ENCODE data around the gene PTK7. TPM values are rescaled to one million over a fixed set of nuclear protein-coding genes. Genes with fewer than 3 reads are reported as not detected.

PTK7 gene
- total RNA-seq, 1 donor from 2014 or later = 26.8 TPM

DNA sequence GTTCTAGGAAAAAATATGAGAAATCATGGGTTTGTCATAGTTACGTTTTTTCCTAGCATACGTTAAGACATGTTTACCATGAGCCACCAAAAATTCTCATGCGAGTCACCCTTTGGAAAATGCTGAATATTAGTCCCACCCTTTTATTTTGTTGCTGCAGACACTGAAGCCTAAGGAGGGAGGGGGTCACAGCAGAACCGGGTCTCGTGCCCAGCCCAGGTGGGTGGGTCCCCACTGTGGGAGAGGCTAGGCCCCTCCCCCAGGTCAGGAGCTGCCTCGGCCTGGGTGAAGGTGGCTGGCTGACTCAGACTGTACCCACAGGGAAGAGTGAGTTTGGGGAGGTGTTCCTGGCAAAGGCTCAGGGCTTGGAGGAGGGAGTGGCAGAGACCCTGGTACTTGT, 68.8 kb downstream of the PTK7 start:
- DNase-seq (ENCODE audit: low read depth in 2 of 2) = no peak

DNA sequence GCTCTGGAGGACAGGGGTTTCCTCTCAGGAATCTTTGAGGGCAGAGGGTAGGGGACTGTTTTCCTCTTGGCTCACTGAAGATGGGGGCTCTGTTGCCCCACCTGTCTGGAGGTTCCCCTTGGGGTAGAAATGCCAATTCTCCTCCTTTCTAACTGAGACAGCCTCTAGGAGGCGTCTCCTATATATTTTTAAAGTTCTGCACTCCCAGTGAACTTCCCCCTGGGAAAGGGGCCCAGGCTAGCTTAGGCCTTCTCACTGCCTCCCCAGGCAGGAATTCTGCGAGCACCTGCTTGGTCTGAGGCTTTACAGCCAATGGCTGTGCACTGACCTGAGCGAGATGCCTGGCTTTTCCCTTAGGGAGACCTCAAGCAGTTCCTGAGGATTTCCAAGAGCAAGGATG, 70.1 kb downstream of the PTK7 start:
- no peak for DNase-seq (ENCODE audit: low read depth in 2 of 2)

DNA sequence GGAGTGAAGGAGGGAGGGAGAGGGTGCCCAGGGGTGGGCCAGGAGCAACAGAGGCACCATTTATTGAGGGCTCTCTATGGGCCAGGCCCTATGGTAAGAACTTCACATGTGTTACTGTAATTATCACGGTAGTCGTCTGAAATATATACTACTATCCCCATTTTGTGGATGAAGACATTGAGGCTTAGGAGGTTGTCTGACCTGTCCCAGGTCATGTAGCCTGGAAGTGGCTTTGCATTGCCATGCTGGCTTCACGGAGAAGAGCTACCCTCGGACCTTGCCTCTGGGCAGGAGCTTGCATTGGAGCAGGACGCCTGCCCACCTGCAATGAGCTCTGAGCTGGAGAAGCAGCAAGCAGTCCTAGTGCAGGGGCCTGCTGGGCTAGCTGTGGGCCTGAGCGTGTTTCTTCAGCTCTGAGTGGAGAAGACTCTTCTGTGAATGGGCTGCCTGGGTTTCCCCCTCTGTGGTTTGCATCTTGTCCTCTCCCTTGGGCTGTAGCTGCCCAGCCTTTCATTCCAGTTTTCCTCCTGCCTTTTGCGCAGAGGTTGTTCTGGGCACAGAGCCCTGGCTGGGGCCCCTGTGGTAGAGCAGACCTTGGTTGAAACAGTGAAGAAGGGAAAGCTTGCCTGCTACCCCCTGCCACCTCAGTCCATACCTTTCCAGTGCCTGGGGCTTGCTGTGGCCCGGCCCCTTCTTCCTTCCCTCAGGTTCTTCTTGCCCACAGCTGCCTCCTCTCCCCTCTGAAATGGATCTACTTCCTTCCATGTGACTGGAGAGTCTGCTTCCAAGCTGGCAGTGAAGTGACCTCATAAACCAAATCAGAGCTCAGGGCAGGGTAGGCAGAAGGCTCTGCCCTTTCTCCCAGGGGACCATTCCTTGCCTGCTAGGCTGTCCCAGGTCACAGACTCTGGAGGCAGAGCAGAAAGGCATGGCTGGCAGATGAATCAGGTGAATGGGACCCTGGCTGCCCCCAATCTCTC, 70.9 kb downstream of the PTK7 start:
- no peak for DNase-seq (ENCODE audit: low read depth in 2 of 2)

DNA sequence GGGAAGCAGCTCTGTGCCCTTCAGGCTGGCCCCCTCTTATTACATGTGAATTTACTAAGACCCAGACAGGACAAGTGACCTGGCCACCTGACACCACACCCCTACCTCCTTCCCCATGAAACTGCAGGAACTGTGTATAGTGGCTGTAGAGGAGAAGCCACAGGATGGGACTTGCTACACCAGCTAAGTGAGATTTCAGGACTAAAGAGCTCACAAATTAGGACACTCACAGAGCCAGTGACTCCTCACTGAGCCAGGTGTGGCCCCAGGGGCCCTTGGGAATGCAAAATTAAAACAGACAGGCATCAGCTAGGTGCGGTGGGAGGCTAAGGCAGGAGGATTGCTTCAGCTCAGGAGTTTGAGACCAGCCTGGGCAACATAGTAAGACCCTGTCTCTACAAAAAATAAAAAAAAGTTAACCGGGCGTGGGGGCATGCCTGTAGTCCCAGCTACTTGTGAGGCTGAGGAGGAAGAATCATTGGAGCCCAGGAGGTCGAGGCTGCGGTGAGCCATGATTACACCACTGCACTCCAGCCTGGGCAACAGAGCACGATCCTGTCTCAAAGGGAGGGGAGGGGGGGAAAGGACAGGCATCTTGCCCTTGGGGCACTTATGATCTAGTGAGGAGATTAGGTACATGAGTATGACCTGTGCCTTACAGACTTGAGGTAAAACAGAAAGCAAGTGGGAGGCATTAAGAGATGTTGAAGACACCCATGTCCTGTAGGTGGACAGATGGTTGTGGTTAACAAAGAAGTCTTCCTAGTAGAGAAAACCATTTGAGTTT, 71.8 kb downstream of the PTK7 start:
- DNase-seq (ENCODE audit: low read depth in 2 of 2) = no peak

DNA sequence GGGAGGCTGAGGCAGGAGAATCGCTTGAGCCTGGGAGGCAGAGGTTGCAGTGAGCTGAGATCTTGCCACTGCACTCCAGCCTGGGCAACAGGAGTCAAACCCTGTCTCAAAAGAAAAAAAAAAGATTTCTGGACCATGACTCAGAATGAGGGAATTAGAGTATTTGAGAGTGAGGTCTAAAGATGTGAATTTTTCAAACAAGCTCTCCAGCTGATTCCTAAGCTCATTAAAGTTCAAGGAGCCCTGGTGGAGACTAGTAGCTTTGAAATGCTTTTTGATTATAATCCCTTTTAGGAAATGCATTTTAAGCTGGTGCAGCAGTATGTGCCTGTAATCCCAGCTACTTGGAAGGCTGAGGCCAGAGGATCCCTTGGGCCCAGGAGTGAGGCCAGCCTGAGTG, 73.2 kb downstream of the PTK7 start:
- DNase-seq (ENCODE audit: low read depth in 2 of 2) = no peak

DNA sequence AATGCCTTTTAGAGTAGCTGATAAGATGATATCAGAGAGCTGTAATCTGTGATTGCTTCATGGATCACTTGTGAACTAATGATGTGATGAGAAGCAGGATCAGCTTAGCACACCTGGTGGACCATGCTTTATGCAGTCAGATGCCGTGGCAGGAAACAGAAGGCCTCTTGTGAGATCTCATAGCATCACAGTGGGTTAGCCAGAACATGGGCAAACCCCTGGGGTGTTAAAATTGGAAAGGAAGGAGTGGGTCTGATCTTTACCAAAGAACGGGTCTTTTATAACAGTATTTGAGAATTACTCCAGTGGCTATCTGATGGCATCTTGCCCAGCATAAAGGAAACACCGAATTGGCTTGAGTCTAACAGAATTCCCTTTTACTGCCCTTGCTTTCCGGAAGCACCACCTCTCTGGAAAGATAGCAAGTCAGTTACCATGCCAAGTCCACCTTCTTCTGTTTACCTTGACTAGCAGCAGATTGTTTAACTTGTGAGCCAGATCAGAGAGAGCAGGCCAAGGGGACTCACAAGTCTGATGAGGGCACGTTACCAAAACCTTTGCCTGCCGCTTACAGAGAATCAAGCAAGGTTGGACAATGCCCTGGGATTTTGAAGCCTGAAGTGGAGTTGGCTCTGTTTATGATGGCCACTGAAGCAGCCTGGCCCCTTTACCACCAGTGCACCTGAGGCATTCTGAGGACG, 74.1 kb downstream of the PTK7 start:
- peak in 1 of 2 donors; percentile 11 for DNase-seq (ENCODE audit: low read depth in 2 of 2)

DNA sequence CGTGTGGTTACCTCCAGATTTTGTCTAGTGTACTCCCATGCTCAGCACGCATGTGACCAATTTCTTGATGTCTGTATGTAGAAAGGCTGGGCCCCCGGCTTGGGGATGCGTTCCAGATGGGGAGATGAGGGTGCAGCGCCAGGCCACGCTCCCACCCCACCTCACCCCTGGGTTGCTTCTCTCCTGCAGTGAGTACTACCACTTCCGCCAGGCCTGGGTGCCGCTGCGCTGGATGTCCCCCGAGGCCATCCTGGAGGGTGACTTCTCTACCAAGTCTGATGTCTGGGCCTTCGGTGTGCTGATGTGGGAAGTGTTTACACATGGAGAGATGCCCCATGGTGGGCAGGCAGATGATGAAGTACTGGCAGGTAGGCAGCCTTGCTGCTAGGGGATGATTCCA, 83.5 kb downstream of the PTK7 start:
- DNase-seq (ENCODE audit: low read depth in 2 of 2) = no peak

DNA sequence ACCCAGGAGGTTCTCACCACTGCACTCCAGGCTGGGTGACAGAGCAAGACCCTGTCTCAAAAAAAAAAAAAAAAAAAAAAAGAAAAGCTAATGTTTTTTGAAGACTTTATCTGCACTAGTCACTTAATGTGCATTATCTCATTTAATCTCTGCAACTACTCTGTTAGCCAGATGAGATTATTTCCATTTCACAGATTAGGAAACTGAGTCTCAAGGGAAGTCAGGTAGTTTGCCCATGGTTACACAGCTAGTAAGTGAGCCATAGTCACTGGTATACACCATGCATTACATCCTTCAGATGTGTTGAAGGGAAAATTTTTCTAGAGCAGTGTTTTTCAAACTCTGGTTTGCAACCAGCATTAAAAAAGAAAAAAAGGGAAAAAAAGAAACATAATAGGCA, 87.8 kb downstream of the PTK7 start:
- DNase-seq (ENCODE audit: low read depth in 2 of 2) = no peak

DNA sequence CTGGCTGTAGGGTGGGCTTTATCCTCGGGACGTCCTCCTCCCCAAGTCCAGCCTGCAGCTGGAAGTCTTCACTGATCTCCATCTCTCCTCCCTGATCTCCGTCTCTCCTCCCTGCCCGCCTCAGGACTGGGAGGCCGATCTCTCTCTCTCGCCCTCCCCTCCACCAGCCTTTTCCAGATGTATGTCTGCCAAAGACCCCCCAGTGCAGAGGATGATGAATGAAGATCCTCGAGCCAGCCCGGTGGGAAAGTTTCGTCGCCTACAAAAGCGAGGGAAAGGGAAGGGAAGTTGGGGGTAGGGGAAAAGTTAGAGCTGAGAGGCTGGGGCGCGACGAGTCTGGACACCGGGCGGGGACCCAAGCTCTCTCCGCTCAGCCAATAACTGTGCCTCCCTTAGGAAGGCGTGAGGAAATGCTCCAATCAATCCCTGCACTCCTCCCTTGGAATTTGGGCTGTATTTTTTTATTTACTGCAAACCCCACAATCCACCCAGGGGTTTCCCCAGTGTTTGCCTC, 94.4 kb downstream of the PTK7 start:
- DNase-seq (ENCODE audit: low read depth in 2 of 2) = peak; percentile 87 to 89

DNA sequence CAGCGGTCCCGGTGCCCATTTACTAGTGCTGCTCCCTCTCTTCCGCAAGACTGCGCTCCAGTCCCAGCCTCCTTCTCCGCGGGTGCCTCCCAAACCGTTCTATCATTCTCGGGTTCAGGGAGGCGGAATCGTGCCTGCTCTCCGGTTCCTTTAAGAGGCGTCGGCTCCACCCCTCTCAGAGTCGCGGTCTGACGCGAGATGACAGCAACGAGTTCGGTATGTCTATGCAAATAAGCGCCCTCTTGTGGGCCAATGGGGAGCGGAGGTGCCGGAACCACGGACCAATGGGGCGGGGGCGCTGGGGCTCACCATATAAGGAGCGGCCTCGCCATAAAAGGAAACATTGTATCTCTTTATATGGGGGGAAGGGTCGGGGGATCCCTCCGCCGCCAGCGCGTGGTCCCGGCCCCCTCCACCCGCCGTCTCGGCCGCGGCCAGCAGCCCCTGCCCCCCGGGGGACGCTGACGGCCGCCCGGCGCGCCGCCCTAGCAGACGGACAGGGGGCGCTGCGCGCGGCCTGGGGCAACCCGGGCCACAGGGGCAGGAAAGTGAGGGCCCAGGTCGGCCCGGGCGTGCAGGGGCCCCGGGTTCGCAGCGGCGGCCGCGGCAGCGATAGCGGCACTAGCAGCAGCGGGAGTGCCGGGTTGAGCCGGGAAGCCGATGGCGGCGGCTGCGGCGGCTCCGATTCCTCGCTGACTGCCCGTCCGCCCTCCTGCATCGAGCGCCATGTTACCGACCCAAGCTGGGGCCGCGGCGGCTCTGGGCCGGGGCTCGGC, 95.0 kb downstream of the PTK7 start, which contains the start of gene SRF:
Gene SRF, plus strand, starts transcription at position 339 of the 776 bp plus-strand sequence. Its CDS starts 388 bp downstream, at position 727.
- peak; percentile 99 for DNase-seq (ENCODE audit: low read depth in 2 of 2)

DNA sequence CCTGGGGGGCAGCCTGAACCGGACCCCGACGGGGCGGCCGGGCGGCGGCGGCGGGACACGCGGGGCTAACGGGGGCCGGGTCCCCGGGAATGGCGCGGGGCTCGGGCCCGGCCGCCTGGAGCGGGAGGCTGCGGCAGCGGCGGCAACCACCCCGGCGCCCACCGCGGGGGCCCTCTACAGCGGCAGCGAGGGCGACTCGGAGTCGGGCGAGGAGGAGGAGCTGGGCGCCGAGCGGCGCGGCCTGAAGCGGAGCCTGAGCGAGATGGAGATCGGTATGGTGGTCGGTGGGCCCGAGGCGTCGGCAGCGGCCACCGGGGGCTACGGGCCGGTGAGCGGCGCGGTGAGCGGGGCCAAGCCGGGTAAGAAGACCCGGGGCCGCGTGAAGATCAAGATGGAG, 95.6 kb downstream of the PTK7 start:
- peak in 1 of 2 donors; percentile 35 for DNase-seq (ENCODE audit: low read depth in 2 of 2)

DNA sequence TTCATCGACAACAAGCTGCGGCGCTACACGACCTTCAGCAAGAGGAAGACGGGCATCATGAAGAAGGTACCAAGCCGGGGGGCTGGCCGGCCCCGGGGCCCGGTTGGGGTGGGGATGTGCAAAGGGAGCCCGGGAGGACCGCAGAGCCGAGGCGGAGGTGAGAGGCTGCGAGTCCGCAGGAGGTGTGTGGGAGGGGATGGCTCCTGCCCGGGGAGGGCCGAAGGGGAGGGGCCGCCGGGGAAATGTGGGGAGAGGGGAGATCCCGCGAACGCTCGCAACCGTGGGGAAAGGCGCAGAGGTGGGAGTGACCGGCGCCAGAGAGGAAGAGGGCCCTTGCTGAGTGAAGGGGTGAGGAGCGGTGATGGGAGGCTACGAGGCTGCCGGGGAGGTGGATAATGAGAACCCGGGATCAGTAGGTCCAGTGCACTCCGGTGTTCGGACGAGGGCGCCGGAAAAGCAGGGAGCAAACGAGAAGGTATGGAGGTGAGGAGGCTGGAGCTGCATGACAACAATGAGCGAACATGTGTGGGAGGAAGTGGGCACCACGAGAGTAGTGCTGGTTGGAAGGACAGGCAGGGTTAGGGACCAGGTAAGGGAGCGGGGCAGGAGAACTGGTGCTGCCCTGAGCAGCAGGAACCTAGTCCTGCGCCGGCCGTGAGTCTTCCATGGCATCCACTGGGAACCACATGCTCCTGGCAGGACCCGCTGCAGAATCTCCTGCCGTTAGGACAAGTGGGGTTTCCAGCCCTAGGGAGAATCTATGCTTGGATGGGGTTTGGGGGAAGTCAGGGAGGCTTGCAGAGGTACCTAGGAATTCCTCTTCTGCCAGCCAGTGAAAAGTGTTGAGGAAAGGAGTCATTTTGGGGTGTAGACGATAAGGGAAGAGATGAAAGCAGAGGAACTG, 96.2 kb downstream of the PTK7 start:
- peak; percentile 36 to 55 for DNase-seq (ENCODE audit: low read depth in 2 of 2)

DNA sequence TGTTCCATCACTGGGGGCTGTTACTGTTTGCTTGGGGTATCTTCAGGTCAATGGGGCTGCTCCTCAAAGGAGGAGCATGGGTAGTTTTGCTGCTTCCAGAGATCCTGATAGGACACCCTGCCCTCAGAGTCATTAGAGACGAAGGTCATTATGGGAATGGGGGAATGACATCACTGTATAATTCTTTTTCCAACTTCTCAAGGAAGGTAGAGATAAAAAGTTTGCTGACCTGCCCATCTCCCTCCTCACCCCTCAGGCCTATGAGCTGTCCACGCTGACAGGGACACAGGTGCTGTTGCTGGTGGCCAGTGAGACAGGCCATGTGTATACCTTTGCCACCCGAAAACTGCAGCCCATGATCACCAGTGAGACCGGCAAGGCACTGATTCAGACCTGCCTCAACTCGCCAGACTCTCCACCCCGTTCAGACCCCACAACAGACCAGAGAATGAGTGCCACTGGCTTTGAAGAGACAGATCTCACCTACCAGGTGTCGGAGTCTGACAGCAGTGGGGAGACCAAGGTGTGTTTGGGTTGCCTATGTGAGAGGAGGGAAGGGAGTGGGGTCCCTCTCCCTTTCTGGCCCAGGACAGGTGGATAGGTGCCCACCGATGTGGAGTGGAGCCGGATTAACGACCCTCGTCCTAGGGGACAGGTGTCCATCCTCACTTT, 97.6 kb downstream of the PTK7 start:
- no peak for DNase-seq (ENCODE audit: low read depth in 2 of 2)

DNA sequence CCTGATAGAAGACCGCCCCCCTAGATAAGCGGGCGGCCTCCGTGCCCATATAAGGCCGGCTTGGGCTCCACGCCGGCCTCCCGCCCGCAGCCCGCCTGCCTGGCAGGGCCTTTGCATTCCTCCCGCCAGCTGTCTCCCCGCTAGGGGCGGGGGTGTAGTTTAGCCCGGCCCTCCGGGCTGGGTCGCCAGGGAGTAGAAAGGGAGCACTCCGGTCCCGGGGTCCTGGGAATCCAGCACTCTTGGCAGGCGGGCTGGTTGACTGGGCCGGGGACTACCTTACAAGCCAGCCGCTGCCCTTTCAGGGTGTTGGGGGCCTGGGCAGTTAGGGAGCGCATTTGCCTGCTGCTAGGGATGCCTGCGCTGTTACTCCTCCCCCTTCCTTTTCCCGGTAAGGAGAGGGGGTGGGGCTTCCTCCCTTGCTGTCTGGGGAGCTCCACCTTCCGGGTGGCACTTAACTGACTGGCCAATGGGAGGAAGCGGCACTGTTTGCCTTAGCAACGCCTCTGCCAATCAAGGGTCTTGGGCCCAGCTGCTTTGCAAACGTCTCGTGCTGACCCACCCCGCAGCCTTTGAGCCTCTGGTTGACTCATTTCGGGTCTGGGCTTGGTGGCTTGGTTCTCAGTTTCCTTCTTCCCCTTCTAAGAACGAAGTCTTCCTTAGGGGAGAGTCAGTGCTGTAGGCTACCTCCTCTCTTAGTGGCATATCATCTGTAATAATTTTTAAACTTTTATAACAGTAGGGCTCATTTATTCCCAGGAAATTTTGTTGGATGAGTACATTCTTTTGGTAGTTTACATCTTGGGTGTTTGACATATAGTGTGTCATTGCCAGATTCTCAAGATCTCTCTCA, 98.4 kb downstream of the PTK7 start:
- peak; percentile 98 to 100 for DNase-seq (ENCODE audit: low read depth in 2 of 2)

DNA sequence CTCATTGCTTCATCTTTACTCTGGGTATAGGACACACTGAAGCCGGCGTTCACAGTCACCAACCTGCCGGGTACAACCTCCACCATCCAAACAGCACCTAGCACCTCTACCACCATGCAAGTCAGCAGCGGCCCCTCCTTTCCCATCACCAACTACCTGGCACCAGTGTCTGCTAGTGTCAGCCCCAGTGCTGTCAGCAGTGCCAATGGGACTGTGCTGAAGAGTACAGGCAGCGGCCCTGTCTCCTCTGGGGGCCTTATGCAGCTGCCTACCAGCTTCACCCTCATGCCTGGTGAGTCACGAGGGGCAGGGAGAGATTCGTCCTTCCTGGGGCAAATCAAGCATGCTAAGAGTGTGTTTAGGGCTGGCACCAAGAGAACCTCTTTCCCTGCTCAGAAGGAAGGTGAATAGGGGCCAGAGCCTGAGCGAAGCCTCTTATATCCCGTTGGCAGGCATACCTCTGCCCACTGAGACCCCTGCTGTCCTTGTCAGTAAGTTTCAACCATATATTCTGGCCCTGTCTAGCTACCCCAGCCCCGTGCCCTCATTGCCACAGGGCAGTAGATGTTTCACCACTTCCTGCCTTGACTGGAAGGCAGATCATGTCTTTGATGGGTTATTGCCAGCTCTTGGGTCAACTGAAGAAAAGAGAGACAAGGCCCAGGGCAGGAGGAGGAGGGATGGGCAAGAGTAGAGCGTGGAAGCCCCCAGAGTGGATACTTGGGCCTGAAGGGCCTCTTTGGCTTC, 99.7 kb downstream of the PTK7 start:
- DNase-seq (ENCODE audit: low read depth in 2 of 2) = no peak

DNA sequence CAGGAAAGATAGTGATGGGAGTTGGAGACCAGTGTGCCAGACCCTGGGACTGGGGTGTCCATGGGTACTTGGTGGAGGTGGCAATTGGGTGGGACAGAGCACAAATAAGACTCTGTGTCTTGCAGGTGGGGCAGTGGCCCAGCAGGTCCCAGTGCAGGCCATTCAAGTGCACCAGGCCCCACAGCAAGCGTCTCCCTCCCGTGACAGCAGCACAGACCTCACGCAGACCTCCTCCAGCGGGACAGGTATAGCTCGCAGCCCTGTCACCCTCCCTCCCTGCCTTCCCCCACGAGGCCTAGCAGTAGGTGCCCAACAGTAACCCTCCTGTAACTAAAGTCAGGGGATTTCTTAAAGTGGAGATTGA, 100.3 kb downstream of the PTK7 start:
- DNase-seq (ENCODE audit: low read depth in 2 of 2) = no peak

DNA sequence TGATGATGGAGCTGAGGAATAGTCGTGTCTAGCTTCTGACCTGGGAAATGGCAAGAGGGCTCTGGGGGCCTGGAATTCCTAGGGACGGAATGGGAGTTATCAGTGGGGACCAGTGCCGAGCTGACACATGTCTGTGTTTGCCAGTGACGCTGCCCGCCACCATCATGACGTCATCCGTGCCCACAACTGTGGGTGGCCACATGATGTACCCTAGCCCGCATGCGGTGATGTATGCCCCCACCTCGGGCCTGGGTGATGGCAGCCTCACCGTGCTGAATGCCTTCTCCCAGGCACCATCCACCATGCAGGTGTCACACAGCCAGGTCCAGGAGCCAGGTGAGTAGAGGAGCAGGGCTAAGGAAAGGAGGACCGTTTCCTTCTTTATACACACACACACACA, 102.0 kb downstream of the PTK7 start:
- DNase-seq (ENCODE audit: low read depth in 2 of 2) = no peak

All from lung microvascular endothelial cell (primary cell).